Hepatocyte (in vitro differentiated cells): ENCODE results near the gene CLECL1. TPM values are rescaled to one million over a fixed set of nuclear protein-coding genes. Genes with fewer than 3 reads are reported as not detected.

Experiments
- DNase-seq: peaks from one replicate; pipeline ENCODE4 v3.0.0-alpha.2; 2016; ENCODE audit warnings: low spot score
- H2AFZ ChIP-seq: fragments of 200-600 bp; sonication (generic); 2 replicates; pipeline ENCODE4 v1.6.0; 2016; ENCODE audit warnings: antibody characterized with exemption, mild to moderate bottlenecking
- H3K27ac ChIP-seq: fragments of 200-600 bp; sonication (generic); 2 replicates; pipeline ENCODE4 v1.5.1; 2016; ENCODE audit warnings: mild to moderate bottlenecking
- H3K27me3 ChIP-seq: fragments of 200-600 bp; sonication (generic); 2 replicates; pipeline ENCODE4 v1.6.1; 2016
- H3K36me3 ChIP-seq: fragments of 200-600 bp; sonication (generic); replicated peaks from 2 replicates; pipeline ENCODE4 v1.5.1; 2016; ENCODE audit warnings: low read depth; ENCODE audit not compliant: insufficient read depth
- H3K4me1 ChIP-seq: fragments of 200-600 bp; sonication (generic); 2 replicates; pipeline ENCODE4 v1.5.1; 2016; ENCODE audit warnings: mild to moderate bottlenecking, moderate library complexity; ENCODE audit not compliant: insufficient read depth
- H3K4me2 ChIP-seq: fragments of 200-600 bp; sonication (generic); 2 replicates; pipeline ENCODE4 v1.6.0; 2016
- H3K4me3 ChIP-seq: fragments of 200-600 bp; sonication (generic); 2 replicates; pipeline ENCODE4 v1.5.1; 2016; ENCODE audit warnings: mild to moderate bottlenecking
- H3K79me2 ChIP-seq: fragments of 200-600 bp; sonication (generic); 2 replicates; pipeline ENCODE4 v1.6.0; 2017; ENCODE audit warnings: mild to moderate bottlenecking
- H3K9me2 ChIP-seq: fragments of 200-600 bp; sonication (generic); replicated peaks from 2 replicates; pipeline ENCODE4 v1.6.0; 2017; ENCODE audit warnings: mild to moderate bottlenecking; ENCODE audit not compliant: insufficient read depth
- H3K9me3 ChIP-seq: fragments of 200-600 bp; sonication (generic); 2 replicates; pipeline ENCODE4 v1.5.1; 2016; ENCODE audit warnings: low read depth, mild to moderate bottlenecking
- H4K20me1 ChIP-seq: fragments of 200-600 bp; sonication (generic); 2 replicates; pipeline ENCODE4 v1.6.0; 2016; ENCODE audit warnings: mild to moderate bottlenecking; ENCODE audit not compliant: insufficient read depth, poor library complexity, severe bottlenecking
- EZH2 ChIP-seq: fragments of 200-600 bp; sonication (generic); IDR thresholded peaks from 2 replicates; pipeline ENCODE4 v1.6.1; 2016; ENCODE audit warnings: antibody characterized with exemption, mild to moderate bottlenecking, borderline replicate concordance
- EZH2phosphoT487 ChIP-seq: fragments of 200-600 bp; sonication (generic); IDR thresholded peaks from one replicate; pipeline ENCODE4 v1.6.1; 2018; ENCODE audit warnings: antibody characterized with exemption, mild to moderate bottlenecking, low read depth, moderate library complexity; ENCODE audit not compliant: unreplicated experiment, severe bottlenecking
- WGBS: methylation state at CpG from one replicate; pipeline ENCODE4 v1.1.6; 2016; ENCODE audit warnings: low lambda C conversion rate; ENCODE audit errors: missing lambda C conversion rate; 5-methylcytosine and 5-hydroxymethylcytosine counted together
- polyA plus RNA-seq: library from polyadenylated mRNA; unstranded; fragments of >200 nt; fragmentation: Nextera tagmentation; extraction: Ambion mirVana; gene quantifications from 2 replicates; pipeline ENCODE4 v1.2.1, GENCODE V29; 2016
- total RNA-seq: library from RNA; depleted of rRNA; stranded (reverse); fragments of >200 nt; gene quantifications from 2 replicates; pipeline ENCODE4 v1.2.3, GENCODE V29; 2014
- TF ChIP-seq, protein P1 (sequence below): fragments of 200-600 bp; sonication (generic); IDR thresholded peaks from 2 replicates; pipeline ENCODE4 v1.5.1; 2016; ENCODE audit warnings: antibody characterized with exemption, mild to moderate bottlenecking; ENCODE audit not compliant: poor library complexity

The CLECL1 gene
- total and polyA plus RNA-seq, 2 experiments from 2014 or later: not detected

DNA sequence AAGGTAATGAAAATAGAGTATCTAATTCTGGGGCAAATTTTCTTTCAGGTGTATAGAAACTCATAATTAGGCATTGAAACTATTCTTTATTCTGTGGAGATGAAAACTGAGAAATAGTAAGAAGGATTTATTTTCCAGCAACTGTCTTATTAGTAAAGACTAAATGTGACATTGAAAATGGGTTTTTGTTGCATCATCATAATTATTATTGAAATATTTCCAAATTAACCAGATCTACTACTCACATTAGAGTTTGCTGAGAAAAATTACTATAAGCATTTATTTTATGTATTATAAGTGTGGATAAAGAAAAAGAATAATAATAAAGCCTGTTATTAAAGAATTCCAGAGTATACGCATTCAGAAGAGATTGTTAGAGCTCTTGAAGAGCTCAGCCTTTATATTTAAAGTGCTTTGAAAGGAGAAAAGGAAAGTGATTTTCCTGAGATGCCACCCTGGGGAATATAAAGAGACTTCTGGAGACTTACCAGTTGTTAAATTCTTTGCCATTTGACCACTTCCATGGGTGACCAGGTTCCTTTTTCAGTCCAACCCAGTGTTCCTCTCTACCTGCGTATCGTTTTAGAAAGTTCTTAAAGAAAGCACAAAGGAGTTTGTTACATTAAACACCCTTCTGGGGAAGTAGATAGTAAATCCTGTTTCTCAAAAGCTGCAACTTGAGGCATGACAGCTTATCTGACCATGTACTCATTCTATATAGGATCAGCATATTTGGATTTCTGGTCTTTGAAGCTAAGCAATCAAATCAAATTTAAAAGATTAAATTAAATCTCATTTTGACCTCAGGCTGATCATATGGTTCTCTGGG is 21.4 kb upstream of the CLECL1 start:
- whole genome bisulfite sequencing: 83% methylated on average over 3 of the region's 3 CpGs
- no peak for DNase-seq

DNA sequence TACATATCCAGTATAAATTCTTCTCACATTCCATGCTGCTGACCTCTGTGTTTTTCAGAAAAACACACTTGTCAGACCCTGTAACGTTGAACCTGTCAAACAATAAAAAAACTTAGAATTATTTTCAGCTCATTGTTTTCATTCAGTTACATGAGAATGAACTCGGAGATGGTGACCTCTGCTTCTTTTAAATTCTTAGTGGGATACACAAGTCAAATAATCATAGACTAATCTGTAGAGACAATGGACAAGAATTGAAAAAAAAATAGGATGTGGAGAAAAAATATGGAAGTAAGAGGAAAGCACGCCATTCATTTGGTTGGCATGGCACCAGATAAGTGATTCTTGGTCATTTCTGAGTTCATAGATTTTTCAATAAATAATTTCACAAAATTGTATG is 20.6 kb upstream of the CLECL1 start:
- no peak for DNase-seq
- H2AFZ ChIP-seq: no peak overlapping the region
- no peak overlapping the region for H3K27ac ChIP-seq
- H3K4me3 ChIP-seq: no peak overlapping the region
- H3K79me2 ChIP-seq: no peaks in the 10 kb centered on the region
- WGBS: 78% methylated on average over 3 of the region's 3 CpGs
- no peaks in the 10 kb centered on the region for H3K36me3 ChIP-seq
- no peak overlapping the region for H3K4me2 ChIP-seq
- H4K20me1 ChIP-seq: no peaks in the 10 kb centered on the region
- H3K9me2 ChIP-seq: no peaks in the 10 kb centered on the region
- TF ChIP-seq EZH2: no peak
- TF ChIP-seq, protein P1, sequence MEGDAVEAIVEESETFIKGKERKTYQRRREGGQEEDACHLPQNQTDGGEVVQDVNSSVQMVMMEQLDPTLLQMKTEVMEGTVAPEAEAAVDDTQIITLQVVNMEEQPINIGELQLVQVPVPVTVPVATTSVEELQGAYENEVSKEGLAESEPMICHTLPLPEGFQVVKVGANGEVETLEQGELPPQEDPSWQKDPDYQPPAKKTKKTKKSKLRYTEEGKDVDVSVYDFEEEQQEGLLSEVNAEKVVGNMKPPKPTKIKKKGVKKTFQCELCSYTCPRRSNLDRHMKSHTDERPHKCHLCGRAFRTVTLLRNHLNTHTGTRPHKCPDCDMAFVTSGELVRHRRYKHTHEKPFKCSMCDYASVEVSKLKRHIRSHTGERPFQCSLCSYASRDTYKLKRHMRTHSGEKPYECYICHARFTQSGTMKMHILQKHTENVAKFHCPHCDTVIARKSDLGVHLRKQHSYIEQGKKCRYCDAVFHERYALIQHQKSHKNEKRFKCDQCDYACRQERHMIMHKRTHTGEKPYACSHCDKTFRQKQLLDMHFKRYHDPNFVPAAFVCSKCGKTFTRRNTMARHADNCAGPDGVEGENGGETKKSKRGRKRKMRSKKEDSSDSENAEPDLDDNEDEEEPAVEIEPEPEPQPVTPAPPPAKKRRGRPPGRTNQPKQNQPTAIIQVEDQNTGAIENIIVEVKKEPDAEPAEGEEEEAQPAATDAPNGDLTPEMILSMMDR: no peak
- no peak for TF ChIP-seq EZH2phosphoT487
- no peaks in the 10 kb centered on the region for H3K27me3 ChIP-seq
- no peaks in the 10 kb centered on the region for H3K9me3 ChIP-seq
- H3K4me1 ChIP-seq: no peaks in the 10 kb centered on the region

More for the DNA sequence above, 21.4 kb upstream of the CLECL1 start:
- H3K9me3 ChIP-seq: no peaks in the 10 kb centered on the region
- H3K36me3 ChIP-seq: no peaks in the 10 kb centered on the region
- H3K27me3 ChIP-seq: no peaks in the 10 kb centered on the region
- no peaks in the 10 kb centered on the region for H3K79me2 ChIP-seq
- H3K4me3 ChIP-seq: no peak overlapping the region
- H2AFZ ChIP-seq: no peak overlapping the region
- no peak for TF ChIP-seq EZH2
- TF ChIP-seq, protein P1: no peak
- TF ChIP-seq EZH2phosphoT487: no peak
- no peaks in the 10 kb centered on the region for H4K20me1 ChIP-seq
- H3K9me2 ChIP-seq: no peaks in the 10 kb centered on the region
- no peak overlapping the region for H3K4me2 ChIP-seq
- no peak overlapping the region for H3K27ac ChIP-seq
- H3K4me1 ChIP-seq: no peaks in the 10 kb centered on the region

DNA sequence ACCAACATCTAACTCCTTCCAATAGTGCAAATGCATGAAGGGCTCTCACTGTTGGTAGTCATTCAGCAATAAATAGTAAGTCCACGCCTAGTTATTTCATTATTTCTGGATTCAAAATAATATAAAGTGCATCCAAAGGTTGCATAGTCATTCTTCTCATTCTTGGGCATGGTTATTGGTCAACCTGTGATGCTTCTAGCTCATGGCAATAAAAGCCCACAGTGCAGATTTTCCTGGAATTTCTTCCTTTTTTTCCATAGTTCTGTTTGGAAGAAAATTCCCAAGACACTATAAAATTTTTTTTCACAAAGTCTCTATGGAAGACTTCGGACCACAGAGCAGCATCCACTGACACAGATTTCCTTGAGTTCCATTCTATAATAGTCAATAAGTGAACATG is 20.2 kb upstream of the CLECL1 start:
- H3K4me2 ChIP-seq: no peak overlapping the region
- TF ChIP-seq, protein P1: no peak
- no peak for TF ChIP-seq EZH2phosphoT487
- no peak for TF ChIP-seq EZH2

More for the DNA sequence above, 20.2 kb upstream of the CLECL1 start:
- no peak for DNase-seq
- H3K27me3 ChIP-seq: no peaks in the 10 kb centered on the region
- no peak overlapping the region for H3K4me3 ChIP-seq
- no peaks in the 10 kb centered on the region for H3K36me3 ChIP-seq
- no peak overlapping the region for H2AFZ ChIP-seq
- no peak overlapping the region for H3K27ac ChIP-seq
- H3K4me1 ChIP-seq: no peaks in the 10 kb centered on the region
- no peaks in the 10 kb centered on the region for H3K9me2 ChIP-seq
- H3K79me2 ChIP-seq: no peaks in the 10 kb centered on the region
- no peaks in the 10 kb centered on the region for H3K9me3 ChIP-seq
- no peaks in the 10 kb centered on the region for H4K20me1 ChIP-seq
- 84% methylated on average over 2 of the region's 2 CpGs for WGBS
